Neural crest cell (in vitro differentiated cells): Measurements from ENCODE around the gene CLIC1. TPM values are rescaled to one million over a fixed set of nuclear protein-coding genes. Genes with fewer than 3 reads are reported as not detected.

Source experiments
- DNase-seq: peaks from one replicate; pipeline ENCODE4 v3.0.0; 2021; ENCODE audit warnings: low read depth, mixed read lengths, low spot score
- H3K27ac Mint-ChIP-seq: one replicate; pipeline ENCODE4 v1.8.0; 2021; ENCODE audit warnings: mild to moderate bottlenecking, mixed read lengths; ENCODE audit not compliant: unreplicated experiment
- H3K27me3 Mint-ChIP-seq: 2 replicates; pipeline ENCODE4 v1.8.0; 2021; ENCODE audit warnings: low read depth, mild to moderate bottlenecking, mixed read lengths
- H3K36me3 Mint-ChIP-seq: 2 replicates; pipeline ENCODE4 v1.8.0; 2021; ENCODE audit warnings: low read depth, mild to moderate bottlenecking, mixed read lengths
- H3K4me1 Mint-ChIP-seq: 2 replicates; pipeline ENCODE4 v1.8.0; 2021; ENCODE audit warnings: mixed read lengths
- H3K4me3 Mint-ChIP-seq: one replicate; pipeline ENCODE4 v1.8.0; 2021; ENCODE audit warnings: mild to moderate bottlenecking, mixed read lengths
- H3K9me3 Mint-ChIP-seq: 2 replicates; pipeline ENCODE4 v1.8.0; 2021; ENCODE audit warnings: mixed read lengths
- total RNA-seq: library from RNA; stranded (reverse); gene quantifications from 2 replicates; pipeline ENCODE4 v1.2.1, GENCODE V29; 2021
- TF ChIP-seq, protein P1 (sequence below): fragments of 200-600 bp; sonication (generic); conservative IDR thresholded peaks from 2 replicates; pipeline ENCODE4 v1.5.0; 2021; ENCODE audit warnings: antibody characterized with exemption, mild to moderate bottlenecking

CLIC1 gene
- total RNA-seq, 1 donor from 2014 or later = 313 TPM

GRCh38 chr6:31730631-31731086 is 5.7 kb downstream of the CLIC1 start:
- no peak for DNase-seq
- Mint-ChIP-seq H3K4me3 (peak overlapping the region; percentile 98), H3K9me3 (no peaks in the 10 kb centered on the region), H3K27me3 (peaks cover 4% of the 10 kb centered on the region), H3K4me1 (peaks cover 57% of the 10 kb centered on the region), H3K36me3 (peaks cover 40% of the 10 kb centered on the region), H3K27ac (peak overlapping the region; percentile 95)
- TF ChIP-seq, protein P1, sequence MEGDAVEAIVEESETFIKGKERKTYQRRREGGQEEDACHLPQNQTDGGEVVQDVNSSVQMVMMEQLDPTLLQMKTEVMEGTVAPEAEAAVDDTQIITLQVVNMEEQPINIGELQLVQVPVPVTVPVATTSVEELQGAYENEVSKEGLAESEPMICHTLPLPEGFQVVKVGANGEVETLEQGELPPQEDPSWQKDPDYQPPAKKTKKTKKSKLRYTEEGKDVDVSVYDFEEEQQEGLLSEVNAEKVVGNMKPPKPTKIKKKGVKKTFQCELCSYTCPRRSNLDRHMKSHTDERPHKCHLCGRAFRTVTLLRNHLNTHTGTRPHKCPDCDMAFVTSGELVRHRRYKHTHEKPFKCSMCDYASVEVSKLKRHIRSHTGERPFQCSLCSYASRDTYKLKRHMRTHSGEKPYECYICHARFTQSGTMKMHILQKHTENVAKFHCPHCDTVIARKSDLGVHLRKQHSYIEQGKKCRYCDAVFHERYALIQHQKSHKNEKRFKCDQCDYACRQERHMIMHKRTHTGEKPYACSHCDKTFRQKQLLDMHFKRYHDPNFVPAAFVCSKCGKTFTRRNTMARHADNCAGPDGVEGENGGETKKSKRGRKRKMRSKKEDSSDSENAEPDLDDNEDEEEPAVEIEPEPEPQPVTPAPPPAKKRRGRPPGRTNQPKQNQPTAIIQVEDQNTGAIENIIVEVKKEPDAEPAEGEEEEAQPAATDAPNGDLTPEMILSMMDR = no peak

GRCh38 chr6:31729979-31730630 is 6.2 kb downstream of the CLIC1 start:
- peak overlapping the region; percentile 95 for H3K27ac Mint-ChIP-seq
- H3K36me3 Mint-ChIP-seq = peaks cover 42% of the 10 kb centered on the region
- peak overlapping the region; percentile 98 for H3K4me3 Mint-ChIP-seq
- peak; percentile 94 for DNase-seq
- TF ChIP-seq, protein P1 = no peak
- H3K27me3 Mint-ChIP-seq = peaks cover 4% of the 10 kb centered on the region
- no peaks in the 10 kb centered on the region for H3K9me3 Mint-ChIP-seq
- peaks cover 52% of the 10 kb centered on the region for H3K4me1 Mint-ChIP-seq

- peak; percentile 87 for DNase-seq
- H3K36me3 Mint-ChIP-seq = peaks cover 42% of the 10 kb centered on the region
- peak overlapping the region; percentile 98 for H3K4me3 Mint-ChIP-seq
- peaks cover 48% of the 10 kb centered on the region for H3K4me1 Mint-ChIP-seq
- peaks cover 4% of the 10 kb centered on the region for H3K27me3 Mint-ChIP-seq
- TF ChIP-seq, protein P1 = peak; percentile 71
- no peaks in the 10 kb centered on the region for H3K9me3 Mint-ChIP-seq
- H3K27ac Mint-ChIP-seq = peak overlapping the region; percentile 95
Measured at GRCh38 chr6:31729515-31729978, 6.8 kb downstream of the CLIC1 start.

DNA sequence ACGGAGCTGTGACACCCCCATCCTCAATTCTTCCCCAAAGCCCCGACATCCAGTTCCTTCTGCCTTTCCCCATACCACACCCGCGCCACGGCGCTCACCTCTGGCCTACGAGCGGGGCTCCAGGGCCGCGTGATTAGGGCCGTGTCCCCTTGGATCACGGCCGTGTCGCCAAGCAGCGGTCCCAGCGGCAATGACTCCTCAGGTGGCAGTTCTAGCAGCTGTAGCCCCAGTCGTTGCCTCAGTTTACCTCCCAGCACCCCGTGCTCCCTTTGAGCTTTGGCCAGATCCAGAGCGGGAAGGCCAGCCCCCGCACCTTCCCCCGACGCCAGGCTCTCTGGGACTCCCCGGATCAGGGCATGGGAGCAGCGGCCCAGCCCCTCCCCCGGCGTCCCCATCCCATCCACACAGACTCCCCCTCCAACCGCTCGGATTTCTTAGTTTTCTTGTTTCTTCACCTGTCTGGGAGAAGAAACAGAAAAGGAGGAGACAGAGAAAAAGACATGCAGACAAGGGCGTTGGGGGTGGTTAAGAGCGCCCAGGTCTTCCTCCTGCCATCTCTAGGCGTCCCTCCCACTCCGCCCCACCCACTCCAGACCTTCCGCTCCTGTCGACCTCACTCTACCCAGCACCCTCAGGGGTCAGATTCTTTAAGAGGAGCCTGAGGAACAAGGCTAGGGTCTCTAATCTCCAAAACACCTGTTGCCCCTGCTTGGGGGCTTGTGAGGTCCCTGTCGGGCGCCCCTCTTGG is 7.4 kb downstream of the CLIC1 start, which contains the start of gene DDAH2:
DDAH2 (minus strand) TSS at position 533 of the 748 bp plus-strand sequence; CDS start at position 395, 138 bp downstream.
- peak within 1 kb of the TSS; percentile 98 for H3K4me3 Mint-ChIP-seq

More for the DNA sequence above, 7.4 kb downstream of the CLIC1 start, which contains the start of gene DDAH2:
- peaks cover 46% of the 10 kb centered on the region for H3K36me3 Mint-ChIP-seq
- TF ChIP-seq, protein P1 = no peak
- H3K27ac Mint-ChIP-seq = peak within 1 kb of the TSS; percentile 95
- peaks cover 43% of the 10 kb centered on the region for H3K4me1 Mint-ChIP-seq
- H3K27me3 Mint-ChIP-seq = peaks cover 4% of the 10 kb centered on the region
- H3K9me3 Mint-ChIP-seq = no peaks in the 10 kb centered on the region
- DNase-seq = no peak
